Neural progenitor cell (in vitro differentiated cells): ENCODE results near the gene CKS2.

ENCODE experiments used
- EZH2 ChIP-seq: fragments of 200-600 bp; sonication (generic); IDR thresholded peaks from 2 replicates; pipeline ENCODE4 v1.6.1; 2017; ENCODE audit warnings: antibody characterized with exemption, mild to moderate bottlenecking, moderate library complexity
- TF ChIP-seq, protein P1 (sequence below): fragments of 200-600 bp; sonication (generic); IDR thresholded peaks from 2 replicates; pipeline ENCODE4 v1.5.1; 2017; ENCODE audit warnings: antibody characterized with exemption, mild to moderate bottlenecking

GRCh38 chr9:89295400-89295799 is 15.6 kb upstream of the CKS2 start:
- TF ChIP-seq, protein P1, sequence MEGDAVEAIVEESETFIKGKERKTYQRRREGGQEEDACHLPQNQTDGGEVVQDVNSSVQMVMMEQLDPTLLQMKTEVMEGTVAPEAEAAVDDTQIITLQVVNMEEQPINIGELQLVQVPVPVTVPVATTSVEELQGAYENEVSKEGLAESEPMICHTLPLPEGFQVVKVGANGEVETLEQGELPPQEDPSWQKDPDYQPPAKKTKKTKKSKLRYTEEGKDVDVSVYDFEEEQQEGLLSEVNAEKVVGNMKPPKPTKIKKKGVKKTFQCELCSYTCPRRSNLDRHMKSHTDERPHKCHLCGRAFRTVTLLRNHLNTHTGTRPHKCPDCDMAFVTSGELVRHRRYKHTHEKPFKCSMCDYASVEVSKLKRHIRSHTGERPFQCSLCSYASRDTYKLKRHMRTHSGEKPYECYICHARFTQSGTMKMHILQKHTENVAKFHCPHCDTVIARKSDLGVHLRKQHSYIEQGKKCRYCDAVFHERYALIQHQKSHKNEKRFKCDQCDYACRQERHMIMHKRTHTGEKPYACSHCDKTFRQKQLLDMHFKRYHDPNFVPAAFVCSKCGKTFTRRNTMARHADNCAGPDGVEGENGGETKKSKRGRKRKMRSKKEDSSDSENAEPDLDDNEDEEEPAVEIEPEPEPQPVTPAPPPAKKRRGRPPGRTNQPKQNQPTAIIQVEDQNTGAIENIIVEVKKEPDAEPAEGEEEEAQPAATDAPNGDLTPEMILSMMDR = no peak
- TF ChIP-seq EZH2 = no peak
